ENCODE measurements around the gene FXR1.
A peak's percentile ranks its signal among the peaks of the same experiment; 100 is the strongest.
"Not testable (repeated sequence)": the region's sequence is repeated elsewhere in the genome, so short reads cannot be mapped to it uniquely, and the experiment has no call there.

The FXR1 gene

GRCh38 chr3:180940826-180941225 is 28.4 kb downstream of the FXR1 start:
- DNase-seq, result no peak

DNA sequence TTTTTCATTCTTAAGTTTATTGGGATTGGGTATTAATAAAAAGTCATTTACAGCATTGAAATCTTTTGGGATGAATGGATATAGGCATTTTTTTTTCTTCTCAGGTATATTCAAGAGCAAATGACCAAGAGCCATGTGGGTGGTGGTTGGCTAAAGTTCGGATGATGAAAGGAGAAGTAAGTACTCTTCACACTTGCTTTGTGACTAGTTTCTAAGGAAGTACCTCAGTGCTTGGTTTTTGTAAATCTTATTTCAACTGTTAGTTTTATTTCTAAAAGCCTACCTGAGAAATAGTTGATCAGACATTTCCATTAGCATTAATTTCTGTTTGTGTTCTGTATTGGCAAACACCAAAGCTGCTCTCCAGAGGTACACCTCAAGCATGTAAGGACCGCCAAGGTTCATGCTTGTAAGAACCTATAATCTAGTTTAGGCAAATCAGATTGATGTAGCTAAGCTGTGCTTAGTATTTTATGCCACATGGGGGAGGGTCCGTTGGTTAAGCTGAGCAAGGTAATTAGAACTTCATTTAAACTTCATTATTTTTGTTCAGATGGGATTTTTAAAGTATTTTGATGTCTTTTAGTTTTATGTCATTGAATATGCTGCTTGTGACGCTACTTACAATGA is 35.4 kb downstream of the FXR1 start:
- peak; percentile 57 for DNase-seq

- no peak for DNase-seq
Observed at GRCh38 chr3:180959691-180960090, 47.2 kb downstream of the FXR1 start.

- DNase-seq, result no peak
Observed at GRCh38 chr3:180961087-180961486, 48.6 kb downstream of the FXR1 start.

DNA sequence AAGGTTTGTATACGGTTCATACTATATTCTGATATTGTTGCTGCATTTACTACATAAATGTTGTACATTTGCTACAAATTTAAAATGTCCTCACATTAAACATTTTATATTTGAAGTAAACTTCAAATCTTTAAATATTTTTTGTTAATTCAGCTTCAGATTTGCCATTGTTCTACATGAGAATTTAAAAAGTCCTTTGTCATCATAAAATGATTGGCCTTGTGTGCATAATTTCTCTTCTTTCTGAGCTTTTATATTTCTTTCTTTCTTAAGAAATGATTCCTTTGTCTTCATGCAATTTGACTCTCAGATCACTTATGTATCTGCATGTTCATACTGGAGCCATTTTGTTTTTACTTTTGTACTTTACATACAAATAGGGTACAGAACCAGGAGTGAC is 49.1 kb downstream of the FXR1 start:
- no peak for DNase-seq

DNA sequence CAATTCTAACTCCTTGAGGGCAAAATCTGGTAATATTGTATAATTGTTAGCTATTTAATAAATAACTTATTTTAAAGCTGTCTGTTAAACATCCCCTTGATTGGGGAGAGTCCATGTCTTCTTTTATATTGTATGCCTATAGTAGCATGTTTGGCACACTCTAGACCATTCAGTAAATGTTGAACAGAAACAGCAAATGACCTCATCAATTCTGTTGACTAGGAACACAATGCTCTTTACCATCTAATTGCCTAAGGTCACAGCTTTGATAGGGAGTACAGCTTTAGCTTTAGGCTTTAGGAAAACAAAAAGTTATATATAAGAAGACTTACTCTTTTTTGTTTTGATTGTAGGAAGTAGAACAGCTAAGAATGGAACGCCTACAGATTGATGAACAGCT is 50.1 kb downstream of the FXR1 start:
- no peak for DNase-seq

DNA sequence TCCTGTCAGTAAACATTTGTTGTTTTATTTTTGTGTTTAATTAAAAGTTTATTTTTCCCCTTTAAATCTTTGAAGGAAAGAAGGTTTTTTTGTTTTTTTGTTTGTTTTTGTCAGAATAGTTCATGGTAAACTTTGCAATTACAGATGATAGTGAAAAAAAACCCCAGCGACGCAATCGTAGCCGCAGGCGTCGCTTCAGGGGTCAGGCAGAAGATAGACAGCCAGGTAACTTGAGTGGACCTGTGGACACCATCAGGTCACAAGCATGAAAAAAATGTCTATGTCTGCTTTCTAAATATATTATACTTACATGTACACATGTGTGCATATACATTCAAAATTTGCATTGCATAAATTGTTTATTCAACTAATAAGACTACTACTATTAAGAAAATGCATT is 58.5 kb downstream of the FXR1 start:
- no peak for DNase-seq

DNA sequence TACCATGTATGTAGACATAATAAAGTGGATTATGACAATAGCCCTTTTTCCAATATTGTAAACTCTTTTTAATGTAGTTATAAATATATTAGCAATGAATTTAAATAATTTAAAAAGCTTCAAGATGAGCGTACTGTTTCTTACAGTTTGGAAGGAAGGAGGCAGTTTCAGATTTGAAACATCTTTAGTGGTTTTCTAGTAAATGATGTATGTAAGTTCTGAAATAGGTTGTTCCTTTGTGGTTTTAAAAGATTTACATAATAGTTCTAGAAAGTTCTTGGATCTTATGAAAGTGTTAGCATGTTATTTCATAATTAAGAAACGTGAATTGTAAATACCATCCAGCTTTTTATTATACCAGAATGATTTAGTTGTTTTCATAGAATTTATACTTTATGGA is 61.1 kb downstream of the FXR1 start:
- peak; percentile 36 for DNase-seq

- no peak for DNase-seq
Observed at GRCh38 chr3:180974286-180974685, 61.8 kb downstream of the FXR1 start.

DNA sequence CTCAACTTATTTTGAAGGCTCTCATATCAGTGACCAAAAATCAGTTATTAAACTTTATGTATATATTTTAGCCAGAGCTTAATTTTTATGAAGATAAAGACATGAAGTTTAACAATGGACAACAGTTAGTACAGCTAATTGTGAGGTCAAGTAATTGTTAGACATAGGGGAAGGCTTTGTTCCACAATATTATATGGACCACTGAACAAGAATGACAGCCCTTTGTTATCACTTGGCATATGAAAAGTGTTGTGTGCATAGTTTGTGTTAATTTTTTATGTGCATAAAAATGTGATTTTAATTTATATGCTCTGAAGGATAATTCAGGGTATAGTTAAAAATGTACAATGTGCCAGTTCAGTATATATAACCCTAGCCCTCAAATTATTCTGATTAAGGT is 65.0 kb downstream of the FXR1 start:
- DNase-seq, result no peak

DNA sequence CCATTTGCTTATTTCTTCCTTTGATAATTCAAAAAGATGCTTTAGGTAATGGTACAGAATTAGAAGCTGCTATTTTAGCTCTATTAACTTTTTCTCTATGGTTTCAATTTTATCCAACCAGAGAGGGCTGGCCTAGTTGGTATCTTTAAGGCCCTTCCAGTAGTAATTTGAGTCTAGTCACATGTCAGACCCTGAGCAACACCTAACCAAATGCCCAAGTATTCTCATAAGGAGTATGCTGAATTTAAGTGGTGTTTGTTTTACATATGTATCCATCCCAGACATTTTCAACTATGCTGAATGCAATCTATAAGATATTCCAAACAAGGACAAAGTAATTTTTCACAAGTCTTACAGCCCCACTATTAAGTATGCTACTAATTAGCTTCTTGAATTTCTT is 67.5 kb downstream of the FXR1 start:
- DNase-seq, result no peak

GRCh38 chr3:180980611-180981010 is 68.1 kb downstream of the FXR1 start:
- no peak for DNase-seq

DNA sequence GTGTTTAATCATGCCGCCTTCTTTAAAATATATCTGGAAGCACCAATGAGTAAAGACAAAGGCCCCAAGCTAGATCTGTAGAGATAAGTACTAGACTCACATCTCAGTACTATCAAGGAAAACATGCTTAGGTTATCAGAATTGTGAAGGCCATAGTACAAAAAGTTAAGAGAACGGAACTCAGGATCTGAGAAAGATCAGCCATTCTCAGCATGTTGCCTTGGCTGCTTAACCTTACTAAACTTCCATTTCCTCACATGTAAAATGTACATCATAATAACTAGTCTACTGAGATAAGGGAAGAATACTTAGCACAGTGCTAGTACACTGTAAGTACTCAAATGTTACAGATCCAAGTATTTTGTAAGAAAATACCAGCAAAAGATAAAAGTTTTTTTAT is 69.4 kb downstream of the FXR1 start:
- no peak for DNase-seq

DNA sequence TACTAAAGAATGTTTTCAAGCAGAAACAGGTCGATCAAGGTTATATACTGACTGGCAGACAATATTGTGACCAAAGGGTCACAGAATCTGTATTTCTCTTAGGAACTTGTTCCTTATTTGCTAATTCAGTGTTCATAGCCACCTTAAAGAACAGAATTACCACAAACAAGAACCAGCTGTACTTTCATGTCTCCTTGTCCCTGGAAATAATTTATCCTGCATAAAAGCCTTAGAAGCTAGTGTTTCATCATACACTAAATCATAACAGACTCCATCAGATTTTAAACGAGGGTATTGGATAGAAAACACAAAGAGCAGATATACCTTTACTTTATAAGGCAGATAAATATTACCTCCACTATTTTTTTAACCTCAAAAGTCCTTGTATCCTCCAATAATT is 70.7 kb downstream of the FXR1 start:
- peak; percentile 26 for DNase-seq

- peak; percentile 84 for DNase-seq
Observed at GRCh38 chr3:180986366-180986765, 73.9 kb downstream of the FXR1 start.

DNA sequence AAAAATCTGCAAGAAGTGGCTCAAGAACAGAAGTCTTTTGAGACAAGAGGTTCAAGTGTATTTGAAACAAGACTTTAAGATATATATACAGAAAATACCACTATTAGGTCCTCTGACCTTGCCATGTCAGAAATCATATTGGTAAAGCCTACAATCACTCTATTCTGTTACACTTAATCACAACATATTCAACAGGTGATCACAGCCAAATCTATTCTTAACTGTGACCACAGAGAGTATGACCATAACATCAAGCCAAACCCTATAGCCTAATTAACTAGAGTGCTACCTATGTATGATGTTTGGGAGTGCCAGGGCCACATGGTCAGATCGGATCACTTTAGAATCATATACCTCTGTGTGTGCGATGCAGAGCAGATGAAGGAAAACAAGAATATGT is 74.9 kb downstream of the FXR1 start:
- no peak for DNase-seq

GRCh38 chr3:180989291-180990163 is 77.1 kb downstream of the FXR1 start, which contains the start of gene DNAJC19:
DNAJC19 (minus strand) TSS chr3:180989736; CDS start chr3:180989602, 134 bp downstream.
- DNase-seq, result peak; percentile 92

DNA sequence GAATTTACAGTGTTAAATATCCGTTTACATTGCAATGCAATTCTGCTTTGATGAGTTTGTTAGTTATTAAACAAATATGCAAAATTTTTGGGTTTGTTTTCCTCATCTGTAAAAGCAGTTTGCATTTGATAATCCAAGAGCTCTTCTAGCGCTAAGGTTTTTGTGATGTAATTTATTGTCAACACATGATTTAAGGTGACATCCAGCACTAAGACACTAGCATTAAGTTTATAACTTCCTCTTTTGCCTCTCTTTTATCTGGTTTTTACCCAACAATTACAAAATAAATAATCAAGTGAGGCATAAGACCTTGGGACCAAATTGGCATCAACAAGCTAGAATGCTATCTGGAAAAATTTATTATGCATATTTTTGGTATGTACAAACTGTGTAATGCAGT is 78.0 kb downstream of the FXR1 start:
- peak; percentile 40 for DNase-seq

DNA sequence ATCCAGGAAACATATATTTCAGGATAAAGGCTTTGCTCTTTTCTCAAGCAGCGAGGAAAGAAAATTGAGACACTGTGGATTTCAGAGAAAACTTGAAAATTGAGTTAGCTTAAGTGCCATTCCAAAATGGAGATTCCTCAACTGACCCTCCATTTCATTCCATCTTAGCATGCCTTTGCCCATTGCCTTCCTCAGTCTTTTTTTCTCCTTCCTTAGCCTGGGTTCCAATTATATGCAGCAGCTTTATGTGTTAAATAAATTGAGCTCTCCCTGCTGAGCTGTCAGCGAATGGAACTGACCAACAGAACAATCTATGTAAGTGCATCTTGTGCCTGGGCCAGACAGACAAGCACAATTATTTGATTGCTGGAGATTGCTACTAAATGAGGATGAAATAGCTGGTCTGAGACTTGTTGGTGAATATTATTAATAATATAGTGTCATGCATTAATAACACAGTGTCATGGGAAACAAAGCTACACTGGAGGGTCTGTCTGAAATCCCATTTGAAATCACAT is 84.0 kb downstream of the FXR1 start:
- DNase-seq, result no peak

GRCh38 chr3:181002331-181002730 is 89.9 kb downstream of the FXR1 start:
- DNase-seq, result not testable (repeated sequence)

DNA sequence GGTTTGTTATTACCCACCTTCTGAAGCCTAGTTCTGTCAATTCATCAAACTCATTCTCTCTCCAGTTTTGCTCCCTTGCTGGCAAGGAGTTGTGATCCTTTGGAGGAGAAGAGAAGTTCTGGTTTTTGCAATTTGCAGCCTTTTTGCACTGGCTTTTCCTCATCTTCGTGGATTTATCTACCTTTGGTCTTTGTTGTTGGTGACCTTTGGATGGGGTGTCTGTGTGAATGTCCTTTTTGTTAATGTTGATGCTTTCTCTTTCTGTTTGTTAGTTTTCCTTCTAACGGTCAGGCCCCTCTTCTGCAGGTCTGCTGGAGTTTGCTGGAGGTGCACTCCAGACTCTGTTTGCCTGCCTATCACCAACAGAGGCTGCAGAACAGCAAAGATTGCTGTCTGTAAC is 91.0 kb downstream of the FXR1 start:
- DNase-seq, result not testable (repeated sequence)

DNA sequence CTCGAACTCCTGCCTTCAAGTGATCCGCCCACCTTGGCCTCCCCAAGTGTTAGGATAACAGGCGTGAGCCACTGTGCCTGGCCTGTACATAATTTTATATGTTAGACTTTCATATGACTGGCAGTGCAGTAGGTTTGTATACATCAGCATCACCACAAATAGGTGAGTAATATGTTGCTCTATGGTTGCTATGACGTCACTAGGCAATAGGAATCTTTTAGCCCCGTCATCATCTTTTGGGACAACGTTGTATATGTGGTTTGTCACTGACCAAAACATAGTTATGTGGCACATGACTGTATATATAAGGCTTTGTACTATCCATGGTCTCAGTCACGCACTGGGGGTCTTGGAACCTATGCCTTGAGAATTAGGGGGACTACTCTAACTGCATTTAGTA is 94.1 kb downstream of the FXR1 start:
- DNase-seq, result no peak

GRCh38 chr3:181007262-181007661 is 94.8 kb downstream of the FXR1 start:
- DNase-seq, result no peak

DNA sequence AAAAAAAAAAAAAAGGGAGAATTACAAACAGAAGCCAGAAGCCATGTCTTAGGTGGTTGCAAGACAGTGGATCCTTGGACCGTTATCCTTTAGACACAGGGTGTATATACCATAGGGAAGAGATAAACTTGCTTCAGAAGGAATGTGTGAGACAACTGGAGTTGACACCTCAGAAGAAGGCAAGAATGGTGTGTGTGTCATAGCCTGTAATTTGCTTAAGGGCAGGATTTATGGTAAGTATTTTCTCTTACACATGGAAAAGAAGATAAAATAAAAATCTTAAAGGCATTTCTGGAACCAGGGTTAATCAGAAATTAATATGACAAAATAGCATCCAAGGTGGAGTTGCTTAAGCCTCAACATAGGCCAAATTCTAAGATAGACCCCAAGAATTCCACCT is 96.3 kb downstream of the FXR1 start:
- DNase-seq, result no peak
